Occipital lobe (tissue), 2 donors: Measurements from ENCODE around the gene NRG3. TPM values are rescaled to one million over a fixed set of nuclear protein-coding genes. Genes with fewer than 3 reads are reported as not detected.
"Not testable (repeated sequence)": the region's sequence is repeated elsewhere in the genome, so short reads cannot be mapped to it uniquely, and the experiment has no call there.

Experiments
- DNase-seq: peaks from one replicate; lab custom pipeline; 2025; lab: John Stamatoyannopoulos, UW
- total RNA-seq: library from RNA; depleted of rRNA; stranded (reverse); fragments of >200 nt; gene quantifications from one replicate; pipeline ENCODE4 v1.2.3, GENCODE V29; 2014

NRG3 gene
- total RNA-seq, 1 donor from 2014 or later, result 23.1 TPM

GRCh38 chr10:82277591-82277990 is 402.6 kb downstream of the NRG3 start:
- no peak for DNase-seq

GRCh38 chr10:82278401-82279182 is 403.6 kb downstream of the NRG3 start:
- DNase-seq, result no peak

GRCh38 chr10:82282782-82283456 is 407.9 kb downstream of the NRG3 start:
- DNase-seq, result no peak

- DNase-seq, result no peak
Measured at GRCh38 chr10:82284180-82284579, 409.2 kb downstream of the NRG3 start.

- DNase-seq, result no peak
Measured at GRCh38 chr10:82288461-82288881, 413.5 kb downstream of the NRG3 start.

- no peak for DNase-seq
Measured at GRCh38 chr10:82289945-82290344, 415.0 kb downstream of the NRG3 start.

GRCh38 chr10:82294874-82295378 is 419.9 kb downstream of the NRG3 start:
- DNase-seq, result no peak

GRCh38 chr10:82308641-82309040 is 433.6 kb downstream of the NRG3 start:
- DNase-seq, result no peak

- DNase-seq, result no peak
Measured at GRCh38 chr10:82310839-82311238, 435.8 kb downstream of the NRG3 start.

- no peak for DNase-seq
Measured at GRCh38 chr10:82313401-82313800, 438.4 kb downstream of the NRG3 start.

GRCh38 chr10:82318534-82318933 is 443.5 kb downstream of the NRG3 start:
- DNase-seq, result no peak

- peak; percentile 29 for DNase-seq
Measured at GRCh38 chr10:82319074-82319473, 444.1 kb downstream of the NRG3 start.

GRCh38 chr10:82319562-82319961 is 444.6 kb downstream of the NRG3 start:
- no peak for DNase-seq

GRCh38 chr10:82321724-82322123 is 446.7 kb downstream of the NRG3 start:
- no peak for DNase-seq

- no peak for DNase-seq
Measured at GRCh38 chr10:82331716-82332115, 456.7 kb downstream of the NRG3 start.

- DNase-seq, result no peak
Measured at GRCh38 chr10:82335831-82336230, 460.8 kb downstream of the NRG3 start.

- DNase-seq, result no peak
Measured at GRCh38 chr10:82340166-82340565, 465.2 kb downstream of the NRG3 start.

- not testable (repeated sequence) for DNase-seq
Measured at GRCh38 chr10:82349590-82349989, 474.6 kb downstream of the NRG3 start.

- DNase-seq, result no peak
Measured at GRCh38 chr10:82353381-82353780, 478.4 kb downstream of the NRG3 start.

GRCh38 chr10:82358486-82359099 is 483.6 kb downstream of the NRG3 start:
- no peak for DNase-seq

- DNase-seq, result no peak
Measured at GRCh38 chr10:82361256-82361655, 486.3 kb downstream of the NRG3 start.

- no peak for DNase-seq
Measured at GRCh38 chr10:82377608-82378007, 502.6 kb downstream of the NRG3 start.
